CD4-positive, alpha-beta T cell (primary cell): ENCODE measurements around the gene ZC3H15. TPM values are rescaled to one million over a fixed set of nuclear protein-coding genes. Genes with fewer than 3 reads are reported as not detected.
"Not testable (repeated sequence)": the region's sequence is repeated elsewhere in the genome, so short reads cannot be mapped to it uniquely, and the experiment has no call there.

Experiments used
- ATAC-seq: fragments of 200-7000 bp; cut with Tn5 transposase; one replicate; pipeline ENCODE4 v1.10.0; 2022; ENCODE audit warnings: mild to moderate bottlenecking; ENCODE audit not compliant: poor library complexity
- CTCF ChIA-PET: fragments of 350-600 bp; sonication (Branson Sonifier 250); formaldehyde crosslinking; loops from one replicate; lab custom pipeline; 2021; ENCODE audit warnings: antibody characterized with exemption, inconsistent platforms; lab: Charles Lee
- POLR2A ChIA-PET: fragments of 350-600 bp; sonication (Branson Sonifier 250); formaldehyde crosslinking; loops from one replicate; lab custom pipeline; 2021; ENCODE audit warnings: antibody characterized with exemption, inconsistent platforms; lab: Charles Lee
- DNase-seq, 14 experiments: peaks; one replicate each; pipeline ENCODE4 v3.0.0-alpha.2; 2013 to 2020; ENCODE audit warnings: mixed read lengths in 2 of 14
- H3K27ac ChIP-seq, 2 donors: one replicate each; pipeline versions ENCODE4 v1.5.1 to v1.7.0; 2013; ENCODE audit warnings: low read length in 2 of 2, low read depth in 1 of 2, mild to moderate bottlenecking in 1 of 2
- H3K27me3 ChIP-seq, 2 experiments: 1 replicate in 1 of 2; 2 replicates in 1 of 2; pipeline versions ENCODE4 v1.6.1 to v1.7.0; 2013; ENCODE audit warnings: low read length in 2 of 2, control low read depth in 1 of 2, mild to moderate bottlenecking in 1 of 2, moderate library complexity in 1 of 2; ENCODE audit not compliant: insufficient read depth in 2 of 2, control insufficient read depth in 1 of 2
- H3K36me3 ChIP-seq: one replicate; pipeline ENCODE4 v1.6.1; 2013; ENCODE audit warnings: low read length, control low read depth; ENCODE audit not compliant: insufficient read depth
- H3K4me1 ChIP-seq: one replicate; pipeline ENCODE4 v1.6.1; 2013; ENCODE audit warnings: low read length, control low read depth; ENCODE audit not compliant: insufficient read depth
- H3K4me3 ChIP-seq: one replicate; pipeline ENCODE4 v1.5.1; 2013; ENCODE audit warnings: mild to moderate bottlenecking, low read length, moderate library complexity
- H3K9me3 ChIP-seq, 2 experiments: 1 replicate in 1 of 2; 2 replicates in 1 of 2; pipeline versions ENCODE4 v1.6.1 to v1.7.0; 2013; ENCODE audit warnings: low read length in 2 of 2, mild to moderate bottlenecking in 2 of 2, control low read depth in 1 of 2, moderate library complexity in 1 of 2; ENCODE audit not compliant: control insufficient read depth in 1 of 2, insufficient read depth in 1 of 2
- H3K27ac Mint-ChIP-seq: one replicate; pipeline ENCODE4 v1.8.0; 2020; ENCODE audit warnings: mixed read lengths
- H3K27me3 Mint-ChIP-seq: one replicate; pipeline ENCODE4 v1.8.0; 2021; ENCODE audit warnings: mixed read lengths
- H3K36me3 Mint-ChIP-seq: one replicate; pipeline ENCODE4 v1.8.0; 2021; ENCODE audit warnings: low read depth, mixed read lengths
- H3K4me1 Mint-ChIP-seq: one replicate; pipeline ENCODE4 v1.8.0; 2021; ENCODE audit warnings: low read depth, mixed read lengths
- H3K4me3 Mint-ChIP-seq: one replicate; pipeline ENCODE4 v1.8.0; 2020; ENCODE audit warnings: mild to moderate bottlenecking, mixed read lengths
- H3K9me3 Mint-ChIP-seq: one replicate; pipeline ENCODE4 v1.8.0; 2020; ENCODE audit warnings: mixed read lengths
- CTCF ChIP-seq: fragments of 200-600 bp; IDR thresholded peaks from one replicate; pipeline ENCODE4 v1.8.0; 2022; ENCODE audit warnings: antibody characterized with exemption, mild to moderate bottlenecking
- intact Hi-C, 2 experiments: fragments of 100-400 bp; cut with DNase I in 1 of 2; cut with micrococcal nuclease in 1 of 2; formaldehyde crosslinking; loops; one replicate each; pipeline versions ENCODE4 v1.15.1 to v1.9.0; 2023 to 2025; cut with DNase I, micrococcal nuclease
- total RNA-seq, 174 experiments: library from RNA in 2 of 174; stranded (reverse) in 2 of 174; gene quantifications; one replicate each; pipeline ENCODE4 v1.2.3 and lab custom pipeline; 2021 to 2026

The ZC3H15 gene
- total RNA-seq, 2 experiments from 2014 or later, result 124 to 140 TPM

- H3K4me1 ChIP-seq, result no peaks in the 10 kb centered on the region
- no peaks in the 10 kb centered on the region for H3K36me3 Mint-ChIP-seq
- H3K27ac Mint-ChIP-seq, result no peak overlapping the region
- H3K36me3 ChIP-seq, result no peaks in the 10 kb centered on the region
- ChIA-PET CTCF (no interaction called here), POLR2A (no interaction called here)
- ATAC-seq (no peak), DNase-seq (no peak)
- intact Hi-C loops, result no loop called here
- no peak overlapping the region for H3K4me3 ChIP-seq
- peaks cover 0 to 5% of the 10 kb centered on the region in 2 experiments for H3K9me3 ChIP-seq
- no peak overlapping the region for H3K27ac ChIP-seq
- no peak for TF ChIP-seq CTCF
- peaks cover 2% of the 10 kb centered on the region for H3K9me3 Mint-ChIP-seq
- H3K27me3 ChIP-seq, result no peaks in the 10 kb centered on the region
- no peak overlapping the region for H3K4me3 Mint-ChIP-seq
- no peaks in the 10 kb centered on the region for H3K27me3 Mint-ChIP-seq
- no peaks in the 10 kb centered on the region for H3K4me1 Mint-ChIP-seq
These were observed 19.3 kb upstream of the ZC3H15 start for GRCh38 chr2:186466743-186467142.

GRCh38 chr2:186467421-186467820, 18.6 kb upstream of the ZC3H15 start:
- Histone ChIP-seq H3K9me3 (peaks cover 5% of the 10 kb centered on the region in 2 experiments), H3K27ac (no peak overlapping the region), H3K36me3 (no peaks in the 10 kb centered on the region), H3K4me3 (no peak overlapping the region), H3K4me1 (no peaks in the 10 kb centered on the region), H3K27me3 (no peaks in the 10 kb centered on the region)
- TF ChIP-seq CTCF, result no peak
- H3K27ac Mint-ChIP-seq, result no peak overlapping the region
- H3K4me3 Mint-ChIP-seq, result no peak overlapping the region
- H3K27me3 Mint-ChIP-seq, result no peaks in the 10 kb centered on the region
- DNase-seq (no peak), ATAC-seq (no peak)
- CTCF ChIA-PET, result no interaction called here
- H3K36me3 Mint-ChIP-seq, result no peaks in the 10 kb centered on the region
- intact Hi-C loops, result no loop called here
- POLR2A ChIA-PET, result no interaction called here
- H3K9me3 Mint-ChIP-seq, result peaks cover 2% of the 10 kb centered on the region
- H3K4me1 Mint-ChIP-seq, result no peaks in the 10 kb centered on the region

GRCh38 chr2:186472722-186473493, 13.2 kb upstream of the ZC3H15 start:
- H3K4me3 Mint-ChIP-seq, DNase-seq, POLR2A ChIA-PET, H3K9me3 Mint-ChIP-seq, H3K27me3 ChIP-seq, H3K27ac ChIP-seq, H3K4me3 ChIP-seq, H3K36me3 Mint-ChIP-seq, H3K9me3 ChIP-seq, H3K27ac Mint-ChIP-seq, H3K27me3 Mint-ChIP-seq, H3K4me1 ChIP-seq, H3K36me3 ChIP-seq, intact Hi-C loops, H3K4me1 Mint-ChIP-seq, CTCF ChIA-PET, ATAC-seq: not testable (repeated sequence)

DNA sequence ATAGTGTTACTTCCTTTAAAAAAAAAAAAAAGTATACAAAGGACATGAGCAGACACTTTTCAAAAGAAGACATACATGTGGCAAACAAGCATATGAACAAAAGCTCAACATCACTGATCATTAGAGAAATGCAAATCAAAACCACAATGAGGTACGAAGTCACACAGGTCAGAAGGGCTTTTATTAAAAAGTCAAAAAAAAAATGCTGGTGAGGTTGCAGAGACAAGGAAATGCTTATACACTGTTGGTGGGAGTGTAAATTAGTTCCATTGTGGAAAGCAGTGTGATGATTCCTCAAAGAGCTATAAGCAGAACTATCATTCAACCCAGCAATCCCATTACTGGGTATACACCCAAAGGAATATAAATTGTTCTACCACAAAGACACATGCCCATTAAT, 11.8 kb upstream of the ZC3H15 start:
- H3K4me3 ChIP-seq, H3K36me3 Mint-ChIP-seq, intact Hi-C loops, H3K27me3 Mint-ChIP-seq, H3K9me3 Mint-ChIP-seq, CTCF ChIA-PET, H3K36me3 ChIP-seq, DNase-seq, ATAC-seq, H3K4me1 ChIP-seq, H3K4me1 Mint-ChIP-seq, H3K27me3 ChIP-seq, H3K9me3 ChIP-seq, H3K27ac Mint-ChIP-seq, H3K4me3 Mint-ChIP-seq, H3K27ac ChIP-seq, POLR2A ChIA-PET: not testable (repeated sequence)
